ENCODE results near the gene LYRM4. TPM values are rescaled to one million over a fixed set of nuclear protein-coding genes. Genes with fewer than 3 reads are reported as not detected.

The LYRM4 gene
- total RNA-seq, 1 experiment from 2014 or later, result 44.3 TPM

DNA sequence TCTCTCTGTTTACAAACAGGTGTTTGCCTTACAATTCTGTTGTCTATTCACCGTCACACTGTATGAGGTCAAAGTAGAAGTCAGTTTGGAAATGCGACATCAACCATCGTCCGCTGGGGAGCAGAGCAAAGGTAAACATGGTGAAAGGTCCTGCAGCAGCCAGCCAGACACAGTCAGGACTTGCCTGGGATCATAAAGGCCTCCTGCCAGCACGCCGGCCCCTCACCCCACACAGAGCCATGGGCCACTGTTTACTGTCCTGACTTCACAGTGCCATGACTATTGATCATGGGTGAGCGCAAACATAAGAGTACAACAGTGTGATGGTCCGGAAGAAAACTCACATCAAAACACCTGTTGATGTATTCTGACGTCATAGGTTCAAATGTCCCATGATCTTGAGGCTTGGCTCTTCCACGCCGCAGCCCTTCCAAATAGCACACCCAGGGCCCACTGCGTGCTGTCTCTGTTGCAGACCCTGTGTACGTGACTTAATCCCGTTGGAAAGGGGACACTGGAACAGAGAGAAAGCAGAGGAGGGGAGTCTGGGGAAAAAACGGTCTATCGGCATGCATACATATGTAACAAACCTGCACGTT lies 192.5 kb downstream of the LYRM4 start:
- Histone ChIP-seq H4K8ac (replicated peaks; ENCODE audit: insufficient read length, low read depth, low read length) (no peak overlapping the region), H3K4ac (ENCODE audit: low read depth, low read length) (no peak overlapping the region), H4K91ac (ENCODE audit: insufficient read length, low read depth, low read length) (no peak overlapping the region), H2BK20ac (ENCODE audit: low read depth, low read length, poor library complexity, severe bottlenecking) (no peak overlapping the region), H3K23ac (ENCODE audit: insufficient read length, low read depth, low read length) (no peak overlapping the region), H3K79me1 (ENCODE audit: insufficient read depth, low read depth, low read length, poor library complexity, severe bottlenecking) (no peaks in the 10 kb centered on the region), H3K9me3 (ENCODE audit: control insufficient read depth, low read depth, low read length) (no peaks in the 10 kb centered on the region), H3K27ac (ENCODE audit: insufficient read length, low read depth, low read length) (no peak overlapping the region), H4K5ac (ENCODE audit: insufficient read length, low read depth, low read length) (no peak overlapping the region), H3K18ac (ENCODE audit: insufficient read length, low read depth, low read length) (no peak overlapping the region), H3K14ac (ENCODE audit: insufficient read depth, low read length) (no peak overlapping the region), H3K4me1 (ENCODE audit: insufficient read depth, low read length) (no peaks in the 10 kb centered on the region), H3K9ac (ENCODE audit: extremely low read depth, insufficient read length, low read length) (no peak overlapping the region), H2AK5ac (ENCODE audit: insufficient read length, low read length) (no peak overlapping the region), H2BK15ac (ENCODE audit: low read depth, low read length) (no peak overlapping the region), H2AFZ (ENCODE audit: low read length) (no peak overlapping the region), H3K27me3 (ENCODE audit: insufficient read depth, low read length) (no peaks in the 10 kb centered on the region), H2BK120ac (ENCODE audit: low read depth, low read length, poor library complexity, severe bottlenecking) (no peak overlapping the region), H3K79me2 (ENCODE audit: insufficient read depth, low read length) (no peaks in the 10 kb centered on the region), H3T11ph (ENCODE audit: low read length) (no peak overlapping the region), H4K20me1 (ENCODE audit: control insufficient read depth, insufficient read depth, insufficient read length) (no peaks in the 10 kb centered on the region), H2BK12ac (ENCODE audit: insufficient read length, low read depth, low read length) (no peak overlapping the region), H3K4me2 (ENCODE audit: insufficient read depth, insufficient read length, low read length) (no peak overlapping the region), H3K56ac (ENCODE audit: insufficient read length, low read depth, low read length) (no peak overlapping the region), H2BK5ac (ENCODE audit: insufficient read length, low read length) (no peak overlapping the region), H3K23me2 (ENCODE audit: insufficient read length, low read depth, low read length, poor library complexity, severe bottlenecking) (no peaks in the 10 kb centered on the region)
- TF ChIP-seq, protein P1, sequence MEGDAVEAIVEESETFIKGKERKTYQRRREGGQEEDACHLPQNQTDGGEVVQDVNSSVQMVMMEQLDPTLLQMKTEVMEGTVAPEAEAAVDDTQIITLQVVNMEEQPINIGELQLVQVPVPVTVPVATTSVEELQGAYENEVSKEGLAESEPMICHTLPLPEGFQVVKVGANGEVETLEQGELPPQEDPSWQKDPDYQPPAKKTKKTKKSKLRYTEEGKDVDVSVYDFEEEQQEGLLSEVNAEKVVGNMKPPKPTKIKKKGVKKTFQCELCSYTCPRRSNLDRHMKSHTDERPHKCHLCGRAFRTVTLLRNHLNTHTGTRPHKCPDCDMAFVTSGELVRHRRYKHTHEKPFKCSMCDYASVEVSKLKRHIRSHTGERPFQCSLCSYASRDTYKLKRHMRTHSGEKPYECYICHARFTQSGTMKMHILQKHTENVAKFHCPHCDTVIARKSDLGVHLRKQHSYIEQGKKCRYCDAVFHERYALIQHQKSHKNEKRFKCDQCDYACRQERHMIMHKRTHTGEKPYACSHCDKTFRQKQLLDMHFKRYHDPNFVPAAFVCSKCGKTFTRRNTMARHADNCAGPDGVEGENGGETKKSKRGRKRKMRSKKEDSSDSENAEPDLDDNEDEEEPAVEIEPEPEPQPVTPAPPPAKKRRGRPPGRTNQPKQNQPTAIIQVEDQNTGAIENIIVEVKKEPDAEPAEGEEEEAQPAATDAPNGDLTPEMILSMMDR (conservative IDR thresholded peaks at IDR 0.05), result no peak
- Mint-ChIP-seq H3K4me3 (no peak overlapping the region), H3K27me3 (ENCODE audit: low read depth) (no peaks in the 10 kb centered on the region; the same call in none of the 2 replicates), H3K9me3 (peaks cover 0 to 2% of the 10 kb centered on the region in 2 experiments; a peak in 2 of 5 replicates), H3K27ac (peak overlapping the region in 1 of 3 experiments; percentile 44; a peak in 1 of 7 replicates), H3K4me1 (peaks cover 4 to 5% of the 10 kb centered on the region in 2 experiments; a peak in 3 of 4 replicates), H3K36me3 (ENCODE audit: insufficient read depth in 1 of 3, low read depth in 3 of 3) (0 out of 7 replicates have a peak, but pooled peaks cover 0 to 3% (median 0%) of the 10 kb centered on the region in 3 experiments)
- no peak for DNase-seq
- no CpG with 5 or more reads among the region's 17 CpGs for WGBS (ENCODE audit: extremely low coverage, insufficient read length, low lambda C conversion rate)

Measured in H9 (cell line).